Measurements from ENCODE around the gene CYB5R3.

GRCh38 chr22:42644422-42645340 lies 4.5 kb downstream of the CYB5R3 start:
- TF ChIP-seq CTCF (IDR thresholded peaks at IDR 0.05; ENCODE audit: extremely low read depth in 1 of 2, insufficient read depth in 1 of 2, low read depth in 1 of 2, low read length in 2 of 2) (no peak), EZH2 (IDR thresholded peaks at IDR 0.05; ENCODE audit: borderline replicate concordance, low read depth, low read length, severe bottlenecking) (no peak), GATA2 (IDR thresholded peaks at IDR 0.05; ENCODE audit: insufficient read depth, insufficient read length, low read depth, low read length) (no peak), POLR2AphosphoS5 (IDR thresholded peaks at IDR 0.05; ENCODE audit: insufficient read depth, low read depth, low read length) (no peak), POLR2A (IDR thresholded peaks at IDR 0.05; ENCODE audit: low read depth, low read length) (no peak), FOS (IDR thresholded peaks at IDR 0.05; ENCODE audit: borderline replicate concordance, insufficient read depth, low read length) (no peak), MAX (IDR thresholded peaks at IDR 0.05; ENCODE audit: insufficient read depth, insufficient read length) (no peak), MYC (IDR thresholded peaks at IDR 0.05; ENCODE audit: low read depth, low read length) (no peak)

Measured in endothelial cell of umbilical vein (primary cell).